Dedifferentiated amniotic fluid mesenchymal stem cell (primary cell): ENCODE measurements around the gene HABP4.
"Not testable (repeated sequence)": the region's sequence is repeated elsewhere in the genome, so short reads cannot be mapped to it uniquely, and the experiment has no call there.

Experiments used
- DNase-seq: peaks from one replicate; pipeline ENCODE4 v3.0.0-alpha.2; 2016; ENCODE audit errors: extremely low spot score

HABP4 gene

GRCh38 chr9:96498796-96499195 is 48.8 kb downstream of the HABP4 start:
- no peak for DNase-seq

- no peak for DNase-seq
These were observed 49.3 kb downstream of the HABP4 start for GRCh38 chr9:96499257-96499656.

GRCh38 chr9:96500696-96501632 is 51.0 kb downstream of the HABP4 start:
- peak; percentile 36 for DNase-seq

GRCh38 chr9:96501633-96502538 is 51.9 kb downstream of the HABP4 start:
- DNase-seq = no peak

GRCh38 chr9:96502539-96503373 is 52.8 kb downstream of the HABP4 start:
- no peak for DNase-seq

GRCh38 chr9:96503374-96503748 is 53.4 kb downstream of the HABP4 start:
- not testable (repeated sequence) for DNase-seq

- DNase-seq = no peak
These were observed 53.9 kb downstream of the HABP4 start for GRCh38 chr9:96503918-96504317.

- no peak for DNase-seq
These were observed 55.5 kb downstream of the HABP4 start for GRCh38 chr9:96505316-96505991.

- DNase-seq = no peak
These were observed 58.4 kb downstream of the HABP4 start for GRCh38 chr9:96508227-96508940.

- DNase-seq = no peak
These were observed 59.1 kb downstream of the HABP4 start for GRCh38 chr9:96509026-96509425.

GRCh38 chr9:96509848-96510247 is 59.9 kb downstream of the HABP4 start:
- DNase-seq = no peak

- DNase-seq = no peak
These were observed 60.3 kb downstream of the HABP4 start for GRCh38 chr9:96510258-96510657.

GRCh38 chr9:96512240-96512639 is 62.3 kb downstream of the HABP4 start:
- DNase-seq = no peak

GRCh38 chr9:96513622-96514021 is 63.7 kb downstream of the HABP4 start:
- DNase-seq = no peak

- DNase-seq = peak; percentile 82
These were observed 64.3 kb downstream of the HABP4 start for GRCh38 chr9:96514108-96514799.

GRCh38 chr9:96514800-96515158 is 64.8 kb downstream of the HABP4 start:
- no peak for DNase-seq

GRCh38 chr9:96515621-96516470 is 65.9 kb downstream of the HABP4 start:
- DNase-seq = no peak

- DNase-seq = no peak
These were observed 69.1 kb downstream of the HABP4 start for GRCh38 chr9:96519095-96519494.

GRCh38 chr9:96519787-96520186 is 69.8 kb downstream of the HABP4 start:
- DNase-seq = no peak
